ENCODE data around the gene MKRN1. TPM values are rescaled to one million over a fixed set of nuclear protein-coding genes. Genes with fewer than 3 reads are reported as not detected.

Gene MKRN1
- total RNA-seq, 1 experiment from 2014 or later, result 87.9 TPM

DNA sequence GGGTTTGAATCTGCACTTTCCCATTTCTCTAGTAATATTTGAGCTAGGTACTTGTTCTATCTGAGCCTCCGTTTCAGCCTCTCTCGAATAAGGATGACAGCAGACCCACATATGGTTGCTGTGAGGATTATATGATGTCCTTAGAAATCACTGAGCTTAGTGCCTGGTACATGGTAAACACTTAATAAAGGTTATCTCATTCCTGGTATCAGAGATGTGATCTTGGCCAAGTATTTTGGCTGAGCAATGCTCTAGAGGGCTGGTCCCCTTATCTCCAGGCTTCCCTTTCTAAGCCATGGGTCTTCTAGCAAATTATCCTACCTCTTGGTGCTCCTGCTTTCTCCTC lies 407 bp upstream of the MKRN1 start:
- DNase-seq (ENCODE audit: low read depth, low spot score) (no peak), ATAC-seq (peak; percentile 1; the same call in 1 of the 2 replicates)
- H3K36me3 ChIP-seq (ENCODE audit: control insufficient read depth, insufficient read depth, low read length), result no peaks in the 10 kb centered on the region; the same call in 1 of the 2 replicates
- intact Hi-C loops (cut with micrococcal nuclease; ENCODE audit: unreplicated experiment) (no loop called here), in situ Hi-C loops (cut with HindIII; ENCODE audit: low pct_unique_long_range_greater_than_20kb, low sequenced_read_pairs) (no loop called here)
- H3K27me3 ChIP-seq (ENCODE audit: control insufficient read depth, insufficient read depth, low read length), result no peaks in the 10 kb centered on the region
- H3K27ac ChIP-seq (ENCODE audit: low read length), result peak overlapping the region; percentile 76
- CTCF ChIA-PET, result interaction anchor here (0.6 kb wide), 1 partner anchor 181 kb away, joined by 3 read pairs; no protein-coding TSS in a partner anchor
- POLR2A ChIA-PET, result interaction anchor here (0.5 to 0.9 kb wide), 4 partner anchors 10 to 429 kb away, joined by 3 to 9 read pairs (median 6); partner anchors contain the start of gene KDM7A
- H3K4me1 ChIP-seq (ENCODE audit: control insufficient read depth, insufficient read depth, low read length), result 0 out of 2 replicates have a peak, but pooled peaks cover 10% of the 10 kb centered on the region
- H3K9me3 ChIP-seq (ENCODE audit: control insufficient read depth, insufficient read depth, low read depth, low read length), result no peaks in the 10 kb centered on the region
- TF ChIP-seq POLR2AphosphoS5 (IDR thresholded peaks at IDR 0.05; ENCODE audit: low read depth, low read length), result no peak
- TF ChIP-seq, protein P1, sequence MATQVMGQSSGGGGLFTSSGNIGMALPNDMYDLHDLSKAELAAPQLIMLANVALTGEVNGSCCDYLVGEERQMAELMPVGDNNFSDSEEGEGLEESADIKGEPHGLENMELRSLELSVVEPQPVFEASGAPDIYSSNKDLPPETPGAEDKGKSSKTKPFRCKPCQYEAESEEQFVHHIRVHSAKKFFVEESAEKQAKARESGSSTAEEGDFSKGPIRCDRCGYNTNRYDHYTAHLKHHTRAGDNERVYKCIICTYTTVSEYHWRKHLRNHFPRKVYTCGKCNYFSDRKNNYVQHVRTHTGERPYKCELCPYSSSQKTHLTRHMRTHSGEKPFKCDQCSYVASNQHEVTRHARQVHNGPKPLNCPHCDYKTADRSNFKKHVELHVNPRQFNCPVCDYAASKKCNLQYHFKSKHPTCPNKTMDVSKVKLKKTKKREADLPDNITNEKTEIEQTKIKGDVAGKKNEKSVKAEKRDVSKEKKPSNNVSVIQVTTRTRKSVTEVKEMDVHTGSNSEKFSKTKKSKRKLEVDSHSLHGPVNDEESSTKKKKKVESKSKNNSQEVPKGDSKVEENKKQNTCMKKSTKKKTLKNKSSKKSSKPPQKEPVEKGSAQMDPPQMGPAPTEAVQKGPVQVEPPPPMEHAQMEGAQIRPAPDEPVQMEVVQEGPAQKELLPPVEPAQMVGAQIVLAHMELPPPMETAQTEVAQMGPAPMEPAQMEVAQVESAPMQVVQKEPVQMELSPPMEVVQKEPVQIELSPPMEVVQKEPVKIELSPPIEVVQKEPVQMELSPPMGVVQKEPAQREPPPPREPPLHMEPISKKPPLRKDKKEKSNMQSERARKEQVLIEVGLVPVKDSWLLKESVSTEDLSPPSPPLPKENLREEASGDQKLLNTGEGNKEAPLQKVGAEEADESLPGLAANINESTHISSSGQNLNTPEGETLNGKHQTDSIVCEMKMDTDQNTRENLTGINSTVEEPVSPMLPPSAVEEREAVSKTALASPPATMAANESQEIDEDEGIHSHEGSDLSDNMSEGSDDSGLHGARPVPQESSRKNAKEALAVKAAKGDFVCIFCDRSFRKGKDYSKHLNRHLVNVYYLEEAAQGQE (IDR thresholded peaks at IDR 0.05; ENCODE audit: insufficient read depth in 1 of 2, low read depth in 2 of 2, low read length in 1 of 2), result no peak
- TF ChIP-seq, protein P2, sequence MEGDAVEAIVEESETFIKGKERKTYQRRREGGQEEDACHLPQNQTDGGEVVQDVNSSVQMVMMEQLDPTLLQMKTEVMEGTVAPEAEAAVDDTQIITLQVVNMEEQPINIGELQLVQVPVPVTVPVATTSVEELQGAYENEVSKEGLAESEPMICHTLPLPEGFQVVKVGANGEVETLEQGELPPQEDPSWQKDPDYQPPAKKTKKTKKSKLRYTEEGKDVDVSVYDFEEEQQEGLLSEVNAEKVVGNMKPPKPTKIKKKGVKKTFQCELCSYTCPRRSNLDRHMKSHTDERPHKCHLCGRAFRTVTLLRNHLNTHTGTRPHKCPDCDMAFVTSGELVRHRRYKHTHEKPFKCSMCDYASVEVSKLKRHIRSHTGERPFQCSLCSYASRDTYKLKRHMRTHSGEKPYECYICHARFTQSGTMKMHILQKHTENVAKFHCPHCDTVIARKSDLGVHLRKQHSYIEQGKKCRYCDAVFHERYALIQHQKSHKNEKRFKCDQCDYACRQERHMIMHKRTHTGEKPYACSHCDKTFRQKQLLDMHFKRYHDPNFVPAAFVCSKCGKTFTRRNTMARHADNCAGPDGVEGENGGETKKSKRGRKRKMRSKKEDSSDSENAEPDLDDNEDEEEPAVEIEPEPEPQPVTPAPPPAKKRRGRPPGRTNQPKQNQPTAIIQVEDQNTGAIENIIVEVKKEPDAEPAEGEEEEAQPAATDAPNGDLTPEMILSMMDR (IDR thresholded peaks at IDR 0.05), result no peak
- TF ChIP-seq TCF7L2 (IDR thresholded peaks at IDR 0.05; ENCODE audit: low read depth, low read length), result no peak
- no peak for TF ChIP-seq SIN3A (IDR thresholded peaks at IDR 0.05; ENCODE audit: borderline replicate concordance, insufficient read depth, low read depth, low read length)
- peak overlapping the region; percentile 69 to 82 for H3K4me3 ChIP-seq (ENCODE audit: low read depth in 2 of 2, low read length in 2 of 2)
- BruUV-seq (replicated peaks), result no TSS peak

DNA sequence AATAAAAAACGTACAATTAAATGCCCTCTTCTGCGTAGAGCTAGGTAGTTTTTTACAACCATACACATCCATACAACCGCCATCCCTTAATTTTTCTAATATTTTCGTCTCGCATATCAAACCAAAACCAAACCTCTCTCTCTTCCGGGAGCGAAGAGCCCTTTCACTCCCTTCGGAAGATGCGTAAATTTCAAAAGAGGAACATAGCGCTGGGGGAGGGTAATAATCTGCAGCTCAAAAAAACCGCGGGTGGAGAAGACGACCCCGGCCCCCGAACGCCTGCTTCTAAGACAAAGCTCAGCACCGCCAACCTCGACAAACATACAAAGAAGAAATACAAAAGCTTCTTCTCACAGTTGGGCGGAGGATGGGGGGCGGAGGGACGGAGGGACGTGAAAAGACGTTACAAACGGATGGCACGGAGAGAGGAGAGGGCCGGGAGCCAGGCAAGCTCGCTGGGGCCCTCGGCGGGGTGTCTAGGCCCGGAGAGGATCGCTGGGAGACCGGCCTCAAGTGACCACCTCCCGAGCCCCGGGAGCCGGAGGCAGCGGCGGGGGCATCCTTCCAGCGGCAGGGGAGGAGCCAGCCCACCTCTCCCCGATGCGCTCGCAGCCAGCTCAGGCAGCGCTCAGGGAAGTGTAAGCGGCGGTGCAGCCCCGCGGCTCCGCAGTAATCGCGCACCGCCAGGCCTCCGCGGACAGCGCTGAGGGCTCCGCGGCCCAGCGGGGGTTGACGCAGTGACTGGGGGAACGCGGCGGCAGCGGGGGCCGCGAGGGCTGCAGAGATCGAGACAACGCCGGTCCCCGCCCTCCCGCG lies 851 bp downstream of the MKRN1 start:
- Histone ChIP-seq H3K9me3 (ENCODE audit: control insufficient read depth, insufficient read depth, low read depth, low read length) (no peaks in the 10 kb centered on the region), H3K4me1 (ENCODE audit: control insufficient read depth, insufficient read depth, low read length) (0 out of 2 replicates have a peak, but pooled peaks cover 10% of the 10 kb centered on the region), H3K4me3 (ENCODE audit: low read depth in 2 of 2, low read length in 2 of 2) (peak overlapping the region; percentile 69 to 82), H3K27me3 (ENCODE audit: control insufficient read depth, insufficient read depth, low read length) (no peaks in the 10 kb centered on the region), H3K27ac (ENCODE audit: low read length) (peak overlapping the region; percentile 84), H3K36me3 (ENCODE audit: control insufficient read depth, insufficient read depth, low read length) (no peaks in the 10 kb centered on the region; the same call in 1 of the 2 replicates)
- intact Hi-C loops (cut with micrococcal nuclease; ENCODE audit: unreplicated experiment), result no loop called here
- ATAC-seq (peak; percentile 67), DNase-seq (ENCODE audit: low read depth, low spot score) (no peak)
- ChIA-PET CTCF (interaction anchor here (0.6 kb wide), 1 partner anchor 446 kb away, joined by 7 read pairs; the partner anchor contains the start of gene BRAF), POLR2A (interaction anchor here (0.6 kb wide), 1 partner anchor 60 kb away, joined by 7 read pairs; no protein-coding TSS in a partner anchor)
- BruUV-seq (replicated peaks), result no TSS peak
- TF ChIP-seq TCF7L2 (IDR thresholded peaks at IDR 0.05; ENCODE audit: low read depth, low read length) (no peak), POLR2AphosphoS5 (IDR thresholded peaks at IDR 0.05; ENCODE audit: low read depth, low read length) (no peak), SIN3A (IDR thresholded peaks at IDR 0.05; ENCODE audit: borderline replicate concordance, insufficient read depth, low read depth, low read length) (no peak)
- TF ChIP-seq, protein P2 (IDR thresholded peaks at IDR 0.05), result no peak
- TF ChIP-seq, protein P1 (IDR thresholded peaks at IDR 0.05; ENCODE audit: insufficient read depth in 1 of 2, low read depth in 2 of 2, low read length in 1 of 2), result no peak
- in situ Hi-C loops (cut with HindIII; ENCODE audit: low pct_unique_long_range_greater_than_20kb, low sequenced_read_pairs), result no loop called here
